ENCODE results near the gene PNPLA1.

The PNPLA1 gene

DNA sequence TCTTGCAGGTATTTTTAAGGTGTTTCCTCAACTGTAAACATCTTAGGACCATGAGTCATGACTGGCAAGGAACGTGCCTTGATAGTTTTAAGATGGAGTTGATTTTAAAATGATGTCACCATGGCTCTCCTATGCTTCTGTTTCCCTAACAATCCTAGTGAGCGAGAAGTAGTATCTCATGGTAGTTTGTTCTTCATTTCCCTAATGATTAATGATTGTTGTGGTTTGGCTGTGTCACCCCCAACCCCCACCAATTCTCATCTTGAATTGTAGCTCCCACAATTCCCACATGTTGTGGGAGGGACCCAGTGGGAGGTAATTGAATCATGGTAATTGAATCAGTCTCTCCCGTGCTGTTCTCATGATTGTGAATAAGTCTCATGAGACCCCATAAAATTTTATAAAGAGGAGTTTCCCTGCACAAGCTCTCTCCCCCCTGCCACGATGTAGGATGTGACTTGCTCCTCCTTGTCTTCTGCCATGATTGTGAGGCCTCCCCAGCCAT, 83.6 kb downstream of the PNPLA1 start:
- no peak overlapping the region for H3K4me3 ChIP-seq (ENCODE audit: insufficient read depth, low read length, poor library complexity, severe bottlenecking)
- no peak overlapping the region for H3K27ac ChIP-seq (ENCODE audit: low read depth, low read length)

DNA sequence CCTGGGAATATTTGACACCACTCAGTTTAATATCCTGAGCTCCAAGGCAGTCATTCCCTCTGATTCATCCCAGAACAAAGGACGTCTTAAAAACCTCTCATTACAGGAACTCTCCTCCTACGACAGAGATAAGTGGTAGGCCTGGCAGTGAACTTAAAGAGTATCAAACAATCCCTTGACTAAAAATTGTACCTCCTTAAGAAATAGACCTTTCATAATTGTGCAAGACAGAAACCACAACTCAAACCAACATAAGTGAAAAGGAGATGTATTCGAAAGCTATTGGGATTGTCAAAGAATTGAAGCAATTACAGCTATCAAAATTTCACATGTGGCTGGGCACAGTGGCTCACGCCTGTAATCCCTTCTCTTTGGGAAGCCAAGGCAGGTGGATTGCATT, 86.0 kb downstream of the PNPLA1 start:
- Histone ChIP-seq H3F3A (ENCODE audit: insufficient read depth) (no peaks in the 10 kb centered on the region), H2AFZ (ENCODE audit: low read depth, low read length, severe bottlenecking) (no peak overlapping the region), H3K9me2 (replicated peaks; ENCODE audit: insufficient read depth, low read length) (no peaks in the 10 kb centered on the region), H4K20me1 (ENCODE audit: low read depth, low read length) (no peaks in the 10 kb centered on the region), H3K9ac (ENCODE audit: low read length) (no peak overlapping the region), H3K27me3 (ENCODE audit: low read length) (no peaks in the 10 kb centered on the region), H3K9me3 (ENCODE audit: insufficient read depth, low read length) (no peaks in the 10 kb centered on the region), H3K36me3 (ENCODE audit: low read length) (no peaks in the 10 kb centered on the region), H3K79me2 (ENCODE audit: insufficient read depth, low read length) (no peaks in the 10 kb centered on the region), H3K4me2 (ENCODE audit: low read depth, low read length, poor library complexity, severe bottlenecking) (no peak overlapping the region), H3K27ac (ENCODE audit: low read depth, low read length) (no peak overlapping the region), H3K4me3 (ENCODE audit: insufficient read depth, low read length, poor library complexity, severe bottlenecking) (no peak overlapping the region)
- TF ChIP-seq, protein P1, sequence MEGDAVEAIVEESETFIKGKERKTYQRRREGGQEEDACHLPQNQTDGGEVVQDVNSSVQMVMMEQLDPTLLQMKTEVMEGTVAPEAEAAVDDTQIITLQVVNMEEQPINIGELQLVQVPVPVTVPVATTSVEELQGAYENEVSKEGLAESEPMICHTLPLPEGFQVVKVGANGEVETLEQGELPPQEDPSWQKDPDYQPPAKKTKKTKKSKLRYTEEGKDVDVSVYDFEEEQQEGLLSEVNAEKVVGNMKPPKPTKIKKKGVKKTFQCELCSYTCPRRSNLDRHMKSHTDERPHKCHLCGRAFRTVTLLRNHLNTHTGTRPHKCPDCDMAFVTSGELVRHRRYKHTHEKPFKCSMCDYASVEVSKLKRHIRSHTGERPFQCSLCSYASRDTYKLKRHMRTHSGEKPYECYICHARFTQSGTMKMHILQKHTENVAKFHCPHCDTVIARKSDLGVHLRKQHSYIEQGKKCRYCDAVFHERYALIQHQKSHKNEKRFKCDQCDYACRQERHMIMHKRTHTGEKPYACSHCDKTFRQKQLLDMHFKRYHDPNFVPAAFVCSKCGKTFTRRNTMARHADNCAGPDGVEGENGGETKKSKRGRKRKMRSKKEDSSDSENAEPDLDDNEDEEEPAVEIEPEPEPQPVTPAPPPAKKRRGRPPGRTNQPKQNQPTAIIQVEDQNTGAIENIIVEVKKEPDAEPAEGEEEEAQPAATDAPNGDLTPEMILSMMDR (IDR thresholded peaks at IDR 0.05; ENCODE audit: insufficient read depth, low read length, poor library complexity, severe bottlenecking): no peak
- no peak for TF ChIP-seq EZH2phosphoT487 (conservative IDR thresholded peaks at IDR 0.05; ENCODE audit: low read length)

More for the DNA sequence above, 83.6 kb downstream of the PNPLA1 start:
- H3K4me2 ChIP-seq (ENCODE audit: low read depth, low read length, poor library complexity, severe bottlenecking): no peak overlapping the region
- H3K27me3 ChIP-seq (ENCODE audit: low read length): no peaks in the 10 kb centered on the region
- no peaks in the 10 kb centered on the region for H4K20me1 ChIP-seq (ENCODE audit: low read depth, low read length)
- TF ChIP-seq EZH2phosphoT487 (conservative IDR thresholded peaks at IDR 0.05; ENCODE audit: low read length): no peak
- TF ChIP-seq, protein P1 (IDR thresholded peaks at IDR 0.05; ENCODE audit: insufficient read depth, low read length, poor library complexity, severe bottlenecking): no peak
- no peaks in the 10 kb centered on the region for H3K79me2 ChIP-seq (ENCODE audit: insufficient read depth, low read length)
- H3K9me2 ChIP-seq (replicated peaks; ENCODE audit: insufficient read depth, low read length): no peaks in the 10 kb centered on the region
- H3F3A ChIP-seq (ENCODE audit: insufficient read depth): no peaks in the 10 kb centered on the region
- no peaks in the 10 kb centered on the region for H3K9me3 ChIP-seq (ENCODE audit: insufficient read depth, low read length)
- H2AFZ ChIP-seq (ENCODE audit: low read depth, low read length, severe bottlenecking): no peak overlapping the region
- no peaks in the 10 kb centered on the region for H3K36me3 ChIP-seq (ENCODE audit: low read length)
- no peak overlapping the region for H3K9ac ChIP-seq (ENCODE audit: low read length)

DNA sequence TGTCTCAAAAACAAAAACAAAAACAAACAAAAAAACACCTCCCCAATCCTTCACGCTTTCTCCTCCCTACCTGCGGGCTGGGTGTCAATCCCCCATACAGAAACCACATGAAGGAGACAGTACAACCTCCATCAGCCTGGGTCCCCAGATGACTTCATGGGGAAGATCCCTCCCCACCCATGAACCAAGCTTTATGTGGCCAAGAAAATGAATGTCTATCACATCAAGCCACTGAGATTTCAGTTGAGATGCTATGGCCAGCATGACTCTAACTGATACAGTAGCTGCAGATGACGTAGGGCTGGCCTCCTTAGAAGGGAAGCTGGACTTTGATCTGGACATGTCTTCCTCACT, 88.0 kb downstream of the PNPLA1 start:
- H3K36me3 ChIP-seq (ENCODE audit: low read length): no peaks in the 10 kb centered on the region
- H3F3A ChIP-seq (ENCODE audit: insufficient read depth): no peaks in the 10 kb centered on the region
- H3K27ac ChIP-seq (ENCODE audit: low read depth, low read length): no peak overlapping the region
- no peaks in the 10 kb centered on the region for H3K27me3 ChIP-seq (ENCODE audit: low read length)
- H2AFZ ChIP-seq (ENCODE audit: low read depth, low read length, severe bottlenecking): no peak overlapping the region
- H3K9me2 ChIP-seq (replicated peaks; ENCODE audit: insufficient read depth, low read length): no peaks in the 10 kb centered on the region
- H3K9ac ChIP-seq (ENCODE audit: low read length): no peak overlapping the region
- no peaks in the 10 kb centered on the region for H4K20me1 ChIP-seq (ENCODE audit: low read depth, low read length)
- TF ChIP-seq EZH2phosphoT487 (conservative IDR thresholded peaks at IDR 0.05; ENCODE audit: low read length): no peak
- TF ChIP-seq, protein P1 (IDR thresholded peaks at IDR 0.05; ENCODE audit: insufficient read depth, low read length, poor library complexity, severe bottlenecking): no peak
- H3K79me2 ChIP-seq (ENCODE audit: insufficient read depth, low read length): no peaks in the 10 kb centered on the region
- no peak overlapping the region for H3K4me3 ChIP-seq (ENCODE audit: insufficient read depth, low read length, poor library complexity, severe bottlenecking)
- no peaks in the 10 kb centered on the region for H3K9me3 ChIP-seq (ENCODE audit: insufficient read depth, low read length)
- no peak overlapping the region for H3K4me2 ChIP-seq (ENCODE audit: low read depth, low read length, poor library complexity, severe bottlenecking)
